HAP-1 (cell line): ENCODE measurements around the gene SH3RF2.
"Not testable (repeated sequence)": the region's sequence is repeated elsewhere in the genome, so short reads cannot be mapped to it uniquely, and the experiment has no call there.

ENCODE experiments used
- DNase-seq, 2 experiments: peaks; one replicate each; pipeline ENCODE4 v3.0.0-alpha.2; 2016 to 2020; ENCODE audit warnings: low spot score in 2 of 2
- H3K27me3 ChIP-seq: fragments of 250-450 bp; sonication (Bioruptor Pico); 2 replicates; pipeline ENCODE4 v1.5.1; 2020; ENCODE audit warnings: low read depth, mild to moderate bottlenecking, moderate library complexity
- H3K36me3 ChIP-seq: fragments of 250-450 bp; sonication (Bioruptor Pico); replicated peaks from 2 replicates; pipeline ENCODE4 v1.5.1; 2020; ENCODE audit warnings: mild to moderate bottlenecking
- H3K4me1 ChIP-seq: fragments of 250-450 bp; sonication (Bioruptor Pico); 2 replicates; pipeline ENCODE4 v1.5.1; 2020; ENCODE audit warnings: mild to moderate bottlenecking
- H3K4me3 ChIP-seq: fragments of 250-450 bp; sonication (Bioruptor Pico); 2 replicates; pipeline ENCODE4 v1.5.1; 2020; ENCODE audit warnings: mild to moderate bottlenecking, moderate library complexity
- H3K9me3 ChIP-seq: fragments of 250-450 bp; sonication (Bioruptor Pico); 2 replicates; pipeline ENCODE4 v1.5.1; 2020; ENCODE audit warnings: mild to moderate bottlenecking, moderate library complexity
- in situ Hi-C: fragments of 300-500 bp; cut with MboI; formaldehyde crosslinking; loops from 3 replicates; pipeline ENCODE4 v1.14.3; 2020; ENCODE audit warnings: low sequenced_read_pairs, inconsistent platforms, mixed read lengths

The SH3RF2 gene

DNA sequence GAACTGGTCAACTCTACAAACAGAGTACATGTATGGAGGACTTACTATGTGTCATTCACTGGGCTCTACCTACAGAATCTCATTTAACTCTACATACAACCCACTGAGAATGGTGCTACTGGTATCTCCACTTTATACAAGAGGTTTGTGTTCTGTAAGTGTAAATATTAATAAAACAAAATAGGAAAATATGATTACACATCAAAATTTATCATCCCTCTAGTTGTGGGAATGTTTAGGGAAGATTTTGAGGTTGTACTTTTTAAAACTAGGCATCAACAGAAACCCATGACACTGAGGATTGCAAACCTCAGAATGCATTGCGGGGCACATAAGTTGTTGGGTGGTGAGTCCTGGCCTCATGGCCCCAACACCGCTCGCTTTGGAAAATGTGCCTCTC, 11.7 kb downstream of the SH3RF2 start:
- Histone ChIP-seq H3K9me3 (no peaks in the 10 kb centered on the region), H3K4me1 (no peaks in the 10 kb centered on the region), H3K4me3 (no peak overlapping the region), H3K36me3 (no peaks in the 10 kb centered on the region), H3K27me3 (no peaks in the 10 kb centered on the region; the same call in 1 of the 2 replicates)
- in situ Hi-C loops: no loop called here
- DNase-seq: no peak

DNA sequence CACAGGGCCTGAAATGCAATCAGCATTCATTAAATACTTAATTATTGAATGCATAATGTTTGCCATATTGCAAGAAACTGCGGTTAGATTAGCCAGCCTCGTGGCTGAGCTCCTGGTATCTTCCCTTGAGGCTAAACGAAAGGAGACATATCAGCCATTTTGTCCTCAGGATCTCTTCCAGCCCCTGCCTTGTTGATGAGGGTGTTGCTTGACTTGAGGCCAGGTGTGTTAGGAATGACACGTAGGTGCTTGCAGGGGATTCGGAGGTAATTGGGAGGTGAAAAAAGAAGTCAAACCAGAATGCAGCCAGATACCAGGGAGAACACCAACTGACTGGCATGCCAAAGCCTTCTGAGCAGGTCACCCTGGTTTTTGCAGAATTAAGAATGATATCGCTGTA, 12.5 kb downstream of the SH3RF2 start:
- in situ Hi-C loops: no loop called here
- no peaks in the 10 kb centered on the region; the same call in 1 of the 2 replicates for H3K27me3 ChIP-seq
- no peak overlapping the region for H3K4me3 ChIP-seq
- no peak for DNase-seq
- H3K4me1 ChIP-seq: no peaks in the 10 kb centered on the region
- H3K36me3 ChIP-seq: no peaks in the 10 kb centered on the region
- H3K9me3 ChIP-seq: no peaks in the 10 kb centered on the region

DNA sequence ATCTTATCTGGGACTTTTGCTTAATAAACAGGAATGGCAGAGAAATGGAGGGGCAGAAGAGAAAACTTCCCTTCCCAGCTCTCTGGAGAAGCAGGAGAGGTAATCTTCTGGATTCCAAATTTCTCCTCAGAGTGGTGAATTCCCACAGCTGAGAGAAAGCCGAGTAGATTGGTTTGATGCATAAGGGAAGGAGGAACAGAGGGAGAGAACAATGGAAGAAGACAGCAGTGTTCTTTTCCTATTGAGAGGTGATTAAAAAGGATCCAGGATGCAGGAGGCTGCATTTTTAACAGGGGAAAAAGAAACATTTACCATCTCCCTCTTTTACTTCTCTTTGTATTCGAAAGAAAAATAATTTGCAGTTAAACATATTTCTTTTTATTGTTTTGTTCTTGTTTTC, 13.1 kb downstream of the SH3RF2 start:
- no peaks in the 10 kb centered on the region; the same call in 1 of the 2 replicates for H3K27me3 ChIP-seq
- in situ Hi-C loops: no loop called here
- no peaks in the 10 kb centered on the region for H3K4me1 ChIP-seq
- no peak for DNase-seq
- H3K36me3 ChIP-seq: no peaks in the 10 kb centered on the region
- no peaks in the 10 kb centered on the region; the same call in 1 of the 2 replicates for H3K9me3 ChIP-seq
- H3K4me3 ChIP-seq: no peak overlapping the region

DNA sequence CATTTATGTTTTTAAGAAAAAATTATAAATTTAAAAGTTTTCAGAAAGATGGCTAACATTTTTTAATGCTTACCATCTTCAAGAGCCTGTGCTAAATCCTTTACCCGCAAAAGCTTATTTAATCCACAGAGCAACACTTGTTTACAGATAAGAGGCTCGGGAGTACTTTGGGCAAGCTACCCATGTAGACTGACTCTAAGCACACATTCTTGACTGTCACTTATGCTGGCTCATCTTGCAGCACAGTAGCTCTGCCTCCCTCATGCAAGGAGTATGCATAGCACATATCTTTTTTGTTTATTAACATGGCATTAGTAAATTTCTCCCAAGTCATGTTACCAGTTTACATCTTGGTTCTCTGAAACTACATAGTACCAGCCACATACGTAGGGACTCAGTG, 14.7 kb downstream of the SH3RF2 start:
- in situ Hi-C loops: no loop called here
- Histone ChIP-seq H3K9me3 (no peaks in the 10 kb centered on the region; the same call in 1 of the 2 replicates), H3K4me3 (no peak overlapping the region), H3K27me3 (no peaks in the 10 kb centered on the region; the same call in 1 of the 2 replicates), H3K36me3 (no peaks in the 10 kb centered on the region), H3K4me1 (no peaks in the 10 kb centered on the region)
- no peak for DNase-seq

DNA sequence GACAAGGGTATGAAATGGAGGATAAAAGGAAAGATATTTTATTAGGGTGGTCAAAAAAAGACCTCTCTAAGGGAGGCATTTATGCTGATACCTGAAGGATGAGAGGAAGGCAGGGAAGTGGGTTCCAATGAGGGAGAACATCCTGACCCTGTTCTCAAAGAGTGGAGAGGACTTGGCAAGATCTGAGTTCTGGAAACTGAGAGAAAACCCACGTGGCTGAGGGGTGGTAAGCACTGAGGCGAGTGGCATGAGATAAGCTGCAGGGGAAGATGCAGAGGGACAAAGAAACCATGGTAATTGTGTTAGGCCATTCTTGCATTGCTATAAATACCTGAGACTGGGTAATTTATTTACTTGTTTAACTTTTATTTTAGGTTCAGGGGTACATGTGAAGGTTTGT, 16.8 kb downstream of the SH3RF2 start:
- Histone ChIP-seq H3K36me3 (no peaks in the 10 kb centered on the region), H3K27me3 (peaks cover 2% of the 10 kb centered on the region), H3K9me3 (no peaks in the 10 kb centered on the region; the same call in 1 of the 2 replicates), H3K4me3 (no peak overlapping the region), H3K4me1 (no peaks in the 10 kb centered on the region)
- no peak for DNase-seq
- in situ Hi-C loops: no loop called here

DNA sequence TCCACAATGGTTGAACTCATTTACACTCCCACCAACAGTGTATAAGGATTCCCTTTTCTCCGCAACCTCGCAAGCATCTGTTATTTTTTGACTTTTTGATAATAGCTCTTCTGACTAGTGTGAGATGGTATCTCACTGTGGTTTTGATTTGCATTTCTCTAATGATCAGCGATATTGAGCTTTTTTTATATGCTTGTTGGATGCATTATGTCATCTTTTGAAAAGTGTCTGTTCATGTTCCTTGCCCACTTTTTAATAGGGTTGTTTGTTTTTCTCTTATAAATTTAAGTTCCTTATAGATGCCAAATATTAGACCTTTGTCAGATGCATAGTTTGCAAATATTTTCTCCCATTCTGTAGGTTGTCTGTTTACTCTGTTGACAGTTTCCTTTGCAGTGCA, 17.8 kb downstream of the SH3RF2 start:
- H3K4me3 ChIP-seq, in situ Hi-C loops, DNase-seq, H3K9me3 ChIP-seq, H3K36me3 ChIP-seq, H3K4me1 ChIP-seq, H3K27me3 ChIP-seq: not testable (repeated sequence)

DNA sequence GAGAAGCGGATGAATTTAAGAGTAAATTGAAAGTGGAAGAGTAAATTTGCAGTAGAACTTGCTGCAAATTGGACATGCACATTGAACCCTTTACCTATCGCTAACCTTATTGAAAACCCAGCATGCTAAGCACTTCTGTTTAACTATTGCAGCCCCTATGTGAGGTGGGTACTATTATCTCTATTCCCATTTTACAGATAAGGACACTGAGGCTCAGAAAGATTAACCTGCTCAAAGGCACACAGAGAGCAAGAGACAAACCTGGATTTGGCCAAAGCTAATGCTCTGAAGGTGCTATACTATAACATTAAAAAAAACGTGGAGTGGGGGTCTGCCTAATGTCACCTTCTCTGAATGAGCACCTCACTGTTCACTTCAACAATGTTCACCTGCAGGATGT, 21.0 kb downstream of the SH3RF2 start:
- Histone ChIP-seq H3K9me3 (no peaks in the 10 kb centered on the region; the same call in 1 of the 2 replicates), H3K4me3 (no peak overlapping the region), H3K36me3 (no peaks in the 10 kb centered on the region), H3K4me1 (no peaks in the 10 kb centered on the region), H3K27me3 (peaks cover 5% of the 10 kb centered on the region; the same call in 1 of the 2 replicates)
- no peak for DNase-seq
- in situ Hi-C loops: no loop called here

DNA sequence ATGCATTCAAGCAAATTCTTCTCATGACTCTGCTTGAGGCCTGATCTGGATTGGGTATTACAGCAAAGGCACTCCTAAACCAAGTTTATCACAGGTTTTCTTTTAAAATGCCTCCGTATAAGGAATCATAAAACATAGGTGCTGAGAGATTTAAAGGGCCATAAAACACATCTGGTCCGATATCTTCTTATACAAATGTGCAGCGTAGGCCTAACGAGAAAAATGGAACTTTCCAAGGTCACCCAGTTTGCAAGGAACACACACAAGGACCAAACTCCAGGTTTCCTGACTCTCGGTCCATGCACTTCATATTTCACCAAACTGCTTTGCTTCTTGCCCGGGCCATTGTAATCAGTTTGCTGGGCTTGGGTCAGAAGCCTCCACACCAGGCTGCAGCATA, 22.1 kb downstream of the SH3RF2 start:
- Histone ChIP-seq H3K36me3 (no peaks in the 10 kb centered on the region), H3K4me3 (no peak overlapping the region), H3K27me3 (peaks cover 5% of the 10 kb centered on the region; the same call in 1 of the 2 replicates), H3K9me3 (no peaks in the 10 kb centered on the region; the same call in 1 of the 2 replicates), H3K4me1 (no peaks in the 10 kb centered on the region)
- DNase-seq: no peak
- in situ Hi-C loops: no loop called here

DNA sequence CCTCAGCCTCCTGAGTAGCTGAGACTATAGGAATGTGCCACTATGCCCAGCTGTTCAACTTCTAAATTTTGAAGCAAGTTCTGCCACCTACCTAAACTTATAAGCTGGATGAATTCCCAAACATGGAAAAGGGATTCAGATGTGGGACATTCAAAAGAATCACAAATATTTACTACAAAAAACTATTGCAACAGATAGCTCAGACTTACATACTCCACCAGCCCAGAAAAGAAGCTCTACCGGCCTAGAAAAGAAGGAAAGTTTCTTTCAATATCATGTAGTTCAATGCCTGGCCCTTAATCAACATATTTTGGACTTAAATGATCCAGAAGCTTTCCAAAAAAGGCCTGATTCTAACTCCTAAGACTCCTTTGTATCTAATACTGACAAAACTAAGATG, 23.8 kb downstream of the SH3RF2 start:
- Histone ChIP-seq H3K27me3 (peaks cover 5% of the 10 kb centered on the region; the same call in 1 of the 2 replicates), H3K36me3 (no peaks in the 10 kb centered on the region), H3K4me3 (no peak overlapping the region), H3K4me1 (no peaks in the 10 kb centered on the region), H3K9me3 (no peaks in the 10 kb centered on the region)
- DNase-seq: no peak
- in situ Hi-C loops: no loop called here

DNA sequence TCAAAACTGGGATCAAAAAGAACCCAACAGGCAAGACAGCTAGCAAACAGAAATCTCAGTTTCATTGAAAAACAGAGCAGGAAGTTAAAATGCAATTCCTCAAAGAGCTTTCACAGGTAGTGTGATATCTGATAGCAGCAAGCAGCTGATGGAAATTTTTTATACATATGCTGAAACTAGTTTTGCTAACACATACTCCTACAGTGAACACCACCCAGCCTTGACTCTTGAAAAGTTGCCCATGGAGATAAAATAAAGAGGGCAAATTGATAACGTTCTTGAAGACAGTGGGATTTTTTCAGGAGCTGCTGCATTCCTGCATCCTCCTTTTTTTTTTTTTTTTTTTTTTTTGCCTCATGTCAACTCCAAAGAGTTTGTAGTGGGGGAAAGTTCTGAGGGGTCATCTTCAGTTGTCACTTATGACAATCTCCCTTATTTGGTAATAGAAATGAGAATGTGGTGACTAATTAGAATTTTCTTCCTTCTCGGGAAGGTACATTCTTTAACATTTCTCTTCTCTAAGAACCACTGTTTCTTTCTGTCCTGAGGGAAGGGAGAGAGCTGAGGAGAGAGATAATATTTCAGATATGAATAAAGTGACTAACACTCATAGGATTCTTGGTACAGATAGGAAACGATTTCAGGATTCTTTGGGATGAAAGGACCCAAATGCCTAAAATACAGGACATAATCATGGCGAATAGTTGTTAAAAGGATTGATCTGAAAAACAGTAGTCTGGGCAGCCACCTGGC, 24.6 kb downstream of the SH3RF2 start:
- in situ Hi-C loops: no loop called here

DNA sequence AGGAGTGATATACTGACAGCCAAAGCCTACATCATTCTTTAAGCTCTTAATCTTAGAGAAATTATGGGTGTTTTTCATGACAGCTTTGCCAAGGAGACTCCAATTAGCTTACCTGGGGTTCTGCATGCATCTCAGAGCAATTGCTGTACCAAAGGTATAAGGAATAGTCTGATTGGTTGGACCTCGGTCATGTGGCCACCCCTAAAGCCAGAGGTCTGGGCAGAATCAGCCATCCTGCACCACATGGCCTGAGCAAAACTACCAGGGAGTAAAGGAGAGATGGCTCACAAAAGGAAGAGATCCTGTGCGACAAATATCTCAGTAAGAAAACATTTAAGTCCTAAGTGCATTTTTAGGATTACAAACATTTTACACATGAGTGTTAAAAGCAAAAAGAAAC, 25.6 kb downstream of the SH3RF2 start:
- Histone ChIP-seq H3K27me3 (peaks cover 3% of the 10 kb centered on the region; the same call in 1 of the 2 replicates), H3K36me3 (no peaks in the 10 kb centered on the region), H3K4me3 (no peak overlapping the region), H3K9me3 (no peaks in the 10 kb centered on the region), H3K4me1 (no peaks in the 10 kb centered on the region)
- in situ Hi-C loops: no loop called here
- DNase-seq: no peak

More for the DNA sequence above, 24.6 kb downstream of the SH3RF2 start:
- Histone ChIP-seq H3K36me3 (no peaks in the 10 kb centered on the region), H3K9me3 (no peaks in the 10 kb centered on the region), H3K4me1 (no peaks in the 10 kb centered on the region), H3K4me3 (no peak overlapping the region), H3K27me3 (peaks cover 5% of the 10 kb centered on the region; the same call in 1 of the 2 replicates)
- DNase-seq: no peak

DNA sequence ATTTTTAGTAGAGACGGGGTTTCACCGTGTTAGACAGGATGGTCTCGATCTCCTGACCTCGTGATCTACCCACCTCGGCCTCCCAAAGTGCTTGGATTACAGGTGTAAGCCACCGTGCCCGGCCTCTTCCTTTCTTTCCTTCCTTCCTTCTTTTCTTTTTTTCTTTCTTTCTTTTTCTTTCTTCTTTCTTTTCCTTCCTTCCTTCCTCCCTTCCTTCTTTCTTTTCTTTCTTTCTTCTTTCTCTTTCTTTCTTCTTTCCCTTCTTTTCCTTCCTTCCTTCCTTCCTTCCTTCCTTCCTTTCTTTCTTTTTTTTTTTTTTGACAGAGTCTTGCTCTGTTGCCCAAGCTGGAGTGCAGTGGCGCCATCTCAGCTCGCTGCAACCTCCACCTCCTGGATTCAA, 27.6 kb downstream of the SH3RF2 start:
- H3K36me3 ChIP-seq, in situ Hi-C loops, DNase-seq, H3K4me3 ChIP-seq, H3K4me1 ChIP-seq, H3K27me3 ChIP-seq, H3K9me3 ChIP-seq: not testable (repeated sequence)

DNA sequence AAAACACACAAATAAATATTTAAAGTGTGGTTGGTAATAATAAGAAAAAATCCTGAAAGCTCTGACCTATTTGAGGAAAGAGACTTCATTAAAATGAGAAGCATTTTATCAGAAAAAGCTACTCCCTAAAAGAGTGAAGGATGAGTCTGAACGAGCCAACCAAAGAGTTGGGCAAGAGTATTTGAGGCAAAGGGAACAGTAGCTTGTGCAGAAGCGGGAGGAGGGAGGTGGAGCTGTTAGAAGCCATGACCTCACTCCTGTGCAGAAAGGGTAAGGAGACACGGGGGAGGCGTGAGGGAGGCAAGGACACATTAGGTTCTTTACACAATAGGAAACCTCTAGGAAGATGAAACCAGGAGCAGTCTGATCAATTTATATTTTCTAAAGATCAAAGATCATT, 29.4 kb downstream of the SH3RF2 start:
- Histone ChIP-seq H3K4me3 (no peak overlapping the region), H3K4me1 (no peaks in the 10 kb centered on the region), H3K36me3 (no peaks in the 10 kb centered on the region), H3K27me3 (no peaks in the 10 kb centered on the region), H3K9me3 (no peaks in the 10 kb centered on the region)
- in situ Hi-C loops: no loop called here
- no peak for DNase-seq

DNA sequence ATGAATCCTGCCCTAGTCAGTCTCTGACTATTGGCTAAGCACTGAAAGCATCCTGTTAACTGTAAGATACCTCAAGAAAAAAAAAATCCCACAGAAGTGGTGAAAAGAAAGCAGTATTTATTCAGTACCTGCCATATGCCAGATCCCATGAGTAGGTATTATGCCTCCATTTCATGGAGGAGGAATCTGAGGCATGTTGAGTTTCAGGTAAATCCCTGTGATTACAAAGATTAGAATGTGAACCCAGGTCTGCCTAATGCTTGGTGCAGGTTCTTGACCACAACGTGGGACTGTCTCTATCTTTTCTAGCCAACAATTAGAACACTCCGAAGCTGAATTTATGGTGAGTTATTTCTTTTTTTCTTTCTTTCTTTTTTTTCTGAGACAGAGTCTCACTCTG, 30.9 kb downstream of the SH3RF2 start:
- H3K27me3 ChIP-seq: no peaks in the 10 kb centered on the region
- H3K4me1 ChIP-seq: no peaks in the 10 kb centered on the region

More for the DNA sequence above, 30.9 kb downstream of the SH3RF2 start:
- no peak for DNase-seq
- Histone ChIP-seq H3K4me3 (no peak overlapping the region), H3K36me3 (no peaks in the 10 kb centered on the region), H3K9me3 (no peaks in the 10 kb centered on the region)
- in situ Hi-C loops: no loop called here
